Naive thymus-derived CD8-positive, alpha-beta T cell (primary cell): ENCODE data around the gene PCDHGA11. TPM values are rescaled to one million over a fixed set of nuclear protein-coding genes. Genes with fewer than 3 reads are reported as not detected.
"Not testable (repeated sequence)": the region's sequence is repeated elsewhere in the genome, so short reads cannot be mapped to it uniquely, and the experiment has no call there.

ENCODE experiments used
- ATAC-seq, 2 donors: fragments of 150-1000 bp; cut with Tn5 transposase in 1 of 2; sonication (Bioruptor Pico), chemical (Tn5 transposase) in 1 of 2; 1 replicate in 1 of 2; 2 replicates in 1 of 2; pipeline ENCODE4 v1.10.0; 2021; ENCODE audit warnings: mild to moderate bottlenecking in 2 of 2, moderate library complexity in 2 of 2
- POLR2A ChIA-PET: fragments of 350-600 bp; sonication (Branson Sonifier 250); formaldehyde crosslinking; loops from one replicate; lab custom pipeline; 2021; ENCODE audit warnings: antibody characterized with exemption; lab: Charles Lee
- DNase-seq, 10 donors: peaks; one replicate each; pipeline versions ENCODE4 v3.0.0 to v3.0.0-alpha.2; 2020 to 2022
- H3K27ac Mint-ChIP-seq, 10 donors: one replicate each; pipeline ENCODE4 v1.8.0; 2020 to 2022; ENCODE audit warnings: mild to moderate bottlenecking in 10 of 10, mixed read lengths in 10 of 10, moderate library complexity in 4 of 10, inconsistent platforms in 1 of 10
- H3K27me3 Mint-ChIP-seq, 5 donors: one replicate each; pipeline ENCODE4 v1.8.0; 2021 to 2022; ENCODE audit warnings: mixed read lengths in 5 of 5
- H3K36me3 Mint-ChIP-seq, 3 donors: one replicate each; pipeline ENCODE4 v1.8.0; 2020 to 2022; ENCODE audit warnings: mixed read lengths in 3 of 3, mild to moderate bottlenecking in 2 of 3, inconsistent platforms in 1 of 3
- H3K4me1 Mint-ChIP-seq, 4 donors: one replicate each; pipeline ENCODE4 v1.8.0; 2021 to 2022; ENCODE audit warnings: mixed read lengths in 4 of 4
- H3K4me3 Mint-ChIP-seq, 10 donors: one replicate each; pipeline ENCODE4 v1.8.0; 2020 to 2022; ENCODE audit warnings: mild to moderate bottlenecking in 10 of 10, mixed read lengths in 10 of 10, moderate library complexity in 6 of 10, inconsistent platforms in 1 of 10
- H3K9me3 Mint-ChIP-seq, 9 donors: one replicate each; pipeline ENCODE4 v1.8.0; 2020 to 2022; ENCODE audit warnings: mixed read lengths in 9 of 9, mild to moderate bottlenecking in 3 of 9, inconsistent platforms in 1 of 9, moderate library complexity in 1 of 9
- polyA plus RNA-seq, 3 donors: library from polyadenylated mRNA; unstranded; fragments of 300-500 nt; fragmentation: Illumina TruSeq; gene quantifications; one replicate each; pipeline ENCODE4 v1.2.3, GENCODE V29; 2021
- total RNA-seq, 8 experiments: library from RNA in 2 of 8; stranded (reverse) in 2 of 8; gene quantifications; one replicate each; pipeline ENCODE4 v1.2.3 and lab custom pipeline; 2021 to 2026

The PCDHGA11 gene
- total and polyA plus RNA-seq, 5 experiments from 2014 or later, result 0.10 to 0.36 TPM; not detected in 3

- H3K27me3 Mint-ChIP-seq, result peaks cover 50 to 91% (median 67%) of the 10 kb centered on the region in 5 donors
- no peak overlapping the region for H3K27ac Mint-ChIP-seq
- peaks cover 0 to 2% (median 2%) of the 10 kb centered on the region in 4 donors for H3K4me1 Mint-ChIP-seq
- ATAC-seq (no peak), DNase-seq (no peak)
- H3K9me3 Mint-ChIP-seq, result peaks cover 0 to 80% (median 34%) of the 10 kb centered on the region in 9 donors
- POLR2A ChIA-PET, result no interaction called here
- H3K4me3 Mint-ChIP-seq, result peak overlapping the region in 1 of 10 donors; percentile 7
- peaks cover 7 to 50% (median 25%) of the 10 kb centered on the region in 3 donors for H3K36me3 Mint-ChIP-seq
Measured at GRCh38 chr5:141403387-141403786, 17.5 kb upstream of the PCDHGA11 start.

- DNase-seq, result peak in 4 of 10 donors; percentile 28 to 38 (median 33)
- Mint-ChIP-seq H3K27ac (peak within 1 kb of the TSS in 2 of 10 donors; percentile 9 to 34), H3K27me3 (peaks cover 46 to 78% (median 67%) of the 10 kb centered on the region in 5 donors), H3K4me3 (peak within 1 kb of the TSS; percentile 43 to 78 (median 61)), H3K9me3 (peaks cover 0 to 67% (median 41%) of the 10 kb centered on the region in 9 donors), H3K36me3 (peaks cover 6 to 49% (median 27%) of the 10 kb centered on the region in 3 donors)
- ATAC-seq, result peak; percentile 67 to 71
- H3K4me1 Mint-ChIP-seq, POLR2A ChIA-PET: not testable (repeated sequence)
Measured at GRCh38 chr5:141407790-141408505, 12.9 kb upstream of the PCDHGA11 start, which contains the start of gene PCDHGB6. TSS of gene PCDHGB6 (plus strand) at chr5:141408021. CDS start at chr5:141408203, 182 bp downstream.

- H3K27me3 Mint-ChIP-seq, result peaks cover 49 to 78% (median 67%) of the 10 kb centered on the region in 5 donors
- no peak overlapping the region for H3K27ac Mint-ChIP-seq
- ATAC-seq (no peak), DNase-seq (no peak)
- peaks cover 0 to 68% (median 44%) of the 10 kb centered on the region in 9 donors for H3K9me3 Mint-ChIP-seq
- peak overlapping the region in 1 of 10 donors; percentile 63 for H3K4me3 Mint-ChIP-seq
- peaks cover 9 to 21% (median 13%) of the 10 kb centered on the region in 4 donors for H3K4me1 Mint-ChIP-seq
- POLR2A ChIA-PET, result no interaction called here
- H3K36me3 Mint-ChIP-seq, result peaks cover 10 to 48% (median 24%) of the 10 kb centered on the region in 3 donors
Measured at GRCh38 chr5:141409598-141410306, 11.1 kb upstream of the PCDHGA11 start.

- peaks cover 45 to 77% (median 64%) of the 10 kb centered on the region in 5 donors for H3K27me3 Mint-ChIP-seq
- DNase-seq (no peak), ATAC-seq (no peak)
- H3K36me3 Mint-ChIP-seq, result peaks cover 14 to 46% (median 23%) of the 10 kb centered on the region in 3 donors
- no peak overlapping the region for H3K4me3 Mint-ChIP-seq
- peak overlapping the region in 1 of 10 donors; percentile 50 for H3K27ac Mint-ChIP-seq
- peaks cover 9 to 21% (median 13%) of the 10 kb centered on the region in 4 donors for H3K4me1 Mint-ChIP-seq
- H3K9me3 Mint-ChIP-seq, result peaks cover 0 to 65% (median 40%) of the 10 kb centered on the region in 9 donors
- POLR2A ChIA-PET, result no interaction called here
Measured at GRCh38 chr5:141411575-141411974, 9.3 kb upstream of the PCDHGA11 start.

DNA sequence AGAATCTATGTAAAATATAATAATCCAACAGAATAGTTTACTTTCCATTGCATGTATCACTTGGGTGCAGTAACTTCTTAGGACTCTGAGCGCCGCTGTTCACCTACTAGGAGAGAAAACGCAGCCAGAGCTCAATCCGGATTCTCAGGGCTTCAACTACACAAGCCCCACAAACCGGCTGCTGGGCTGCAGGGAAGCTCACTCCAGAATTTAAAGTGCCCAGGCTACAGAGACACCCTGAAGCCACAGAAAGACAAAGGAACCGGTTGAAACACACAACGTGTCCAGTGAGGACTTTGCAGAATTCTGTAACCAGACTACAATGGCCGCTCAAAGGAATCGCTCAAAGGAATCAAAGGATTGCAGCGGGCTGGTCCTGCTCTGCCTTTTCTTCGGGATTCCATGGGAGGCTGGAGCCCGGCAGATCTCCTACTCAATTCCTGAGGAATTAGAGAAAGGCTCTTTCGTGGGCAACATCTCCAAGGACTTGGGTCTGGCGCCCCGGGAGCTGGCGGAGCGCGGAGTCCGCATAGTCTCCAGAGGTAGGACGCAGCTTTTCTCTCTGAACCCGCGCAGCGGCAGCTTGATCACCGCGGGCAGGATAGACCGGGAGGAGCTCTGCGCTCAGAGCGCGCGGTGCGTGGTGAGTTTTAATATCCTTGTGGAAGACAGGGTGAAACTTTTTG lies 7.9 kb upstream of the PCDHGA11 start, which contains the start of gene PCDHGA10:
Gene PCDHGA10 (plus strand): TSS at position 134 of the 686 bp plus-strand sequence. CDS start 189 bp downstream, at position 323.
- H3K27ac Mint-ChIP-seq, result peak within 1 kb of the TSS in 3 of 10 donors; percentile 46 to 76 (median 50)
- H3K4me1 Mint-ChIP-seq, result peaks cover 10 to 24% (median 15%) of the 10 kb centered on the region in 4 donors
- peaks cover 46 to 73% (median 64%) of the 10 kb centered on the region in 5 donors for H3K27me3 Mint-ChIP-seq
- peaks cover 17 to 44% (median 23%) of the 10 kb centered on the region in 3 donors for H3K36me3 Mint-ChIP-seq
- peak; percentile 77 to 78 for ATAC-seq
- peaks cover 0 to 63% (median 43%) of the 10 kb centered on the region in 9 donors for H3K9me3 Mint-ChIP-seq
- H3K4me3 Mint-ChIP-seq, result peak within 1 kb of the TSS; percentile 78 to 91 (median 90)
- POLR2A ChIA-PET, result interaction anchor here (1.6 kb wide), 1 partner anchor 93 kb away, joined by 4 read pairs; the partner anchor contains the start of gene TAF7
- DNase-seq, result peak in 9 of 10 donors; percentile 16 to 72 (median 48)

DNA sequence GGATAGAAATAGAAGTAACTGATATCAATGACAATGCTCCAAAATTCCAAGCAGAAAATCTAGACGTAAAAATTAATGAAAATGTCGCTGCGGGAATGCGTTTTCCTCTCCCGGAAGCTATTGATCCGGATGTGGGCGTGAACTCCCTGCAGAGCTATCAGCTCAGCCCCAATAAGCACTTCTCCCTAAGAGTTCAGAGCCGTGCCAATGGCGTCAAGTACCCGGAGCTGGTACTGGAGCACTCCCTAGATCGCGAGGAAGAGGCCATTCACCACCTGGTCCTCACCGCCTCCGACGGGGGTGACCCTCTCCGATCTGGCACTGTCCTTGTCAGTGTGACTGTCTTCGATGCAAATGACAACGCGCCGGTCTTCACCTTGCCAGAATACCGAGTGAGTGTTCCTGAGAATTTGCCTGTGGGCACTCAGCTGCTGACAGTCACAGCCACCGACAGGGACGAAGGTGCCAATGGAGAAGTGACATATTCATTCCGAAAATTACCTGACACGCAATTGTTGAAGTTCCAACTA lies 7.2 kb upstream of the PCDHGA11 start:
- DNase-seq, result no peak
- peak overlapping the region in 3 of 10 donors; percentile 44 to 76 (median 46) for H3K27ac Mint-ChIP-seq
- peak overlapping the region; percentile 78 to 91 (median 90) for H3K4me3 Mint-ChIP-seq
- no peak for ATAC-seq
- peaks cover 48 to 73% (median 65%) of the 10 kb centered on the region in 5 donors for H3K27me3 Mint-ChIP-seq
- peaks cover 22 to 44% (median 23%) of the 10 kb centered on the region in 3 donors for H3K36me3 Mint-ChIP-seq
- peaks cover 9 to 24% (median 16%) of the 10 kb centered on the region in 4 donors for H3K4me1 Mint-ChIP-seq
- H3K9me3 Mint-ChIP-seq, result peaks cover 0 to 63% (median 43%) of the 10 kb centered on the region in 9 donors
- POLR2A ChIA-PET, result interaction anchor here (1.6 kb wide), 1 partner anchor 93 kb away, joined by 4 read pairs; the partner anchor contains the start of gene TAF7

GRCh38 chr5:141414548-141415274 lies 6.1 kb upstream of the PCDHGA11 start:
- H3K36me3 Mint-ChIP-seq, result peaks cover 19 to 40% (median 24%) of the 10 kb centered on the region in 3 donors
- peak overlapping the region in 8 of 10 donors; percentile 0 to 81 (median 36) for H3K4me3 Mint-ChIP-seq
- peaks cover 47 to 74% (median 61%) of the 10 kb centered on the region in 5 donors for H3K27me3 Mint-ChIP-seq
- H3K27ac Mint-ChIP-seq, POLR2A ChIA-PET, ATAC-seq, DNase-seq: not testable (repeated sequence)
- peaks cover 0 to 62% (median 39%) of the 10 kb centered on the region in 9 donors for H3K9me3 Mint-ChIP-seq
- H3K4me1 Mint-ChIP-seq, result peaks cover 9 to 24% (median 16%) of the 10 kb centered on the region in 4 donors

GRCh38 chr5:141415275-141415618 lies 5.6 kb upstream of the PCDHGA11 start:
- Mint-ChIP-seq H3K9me3 (peaks cover 0 to 64% (median 35%) of the 10 kb centered on the region in 9 donors), H3K4me3 (peak overlapping the region in 6 of 10 donors; percentile 14 to 49 (median 31)), H3K36me3 (peaks cover 21 to 41% (median 25%) of the 10 kb centered on the region in 3 donors), H3K27me3 (peaks cover 48 to 74% (median 63%) of the 10 kb centered on the region in 5 donors), H3K4me1 (peaks cover 9 to 24% (median 17%) of the 10 kb centered on the region in 4 donors)
- DNase-seq, ATAC-seq, H3K27ac Mint-ChIP-seq, POLR2A ChIA-PET: not testable (repeated sequence)

DNA sequence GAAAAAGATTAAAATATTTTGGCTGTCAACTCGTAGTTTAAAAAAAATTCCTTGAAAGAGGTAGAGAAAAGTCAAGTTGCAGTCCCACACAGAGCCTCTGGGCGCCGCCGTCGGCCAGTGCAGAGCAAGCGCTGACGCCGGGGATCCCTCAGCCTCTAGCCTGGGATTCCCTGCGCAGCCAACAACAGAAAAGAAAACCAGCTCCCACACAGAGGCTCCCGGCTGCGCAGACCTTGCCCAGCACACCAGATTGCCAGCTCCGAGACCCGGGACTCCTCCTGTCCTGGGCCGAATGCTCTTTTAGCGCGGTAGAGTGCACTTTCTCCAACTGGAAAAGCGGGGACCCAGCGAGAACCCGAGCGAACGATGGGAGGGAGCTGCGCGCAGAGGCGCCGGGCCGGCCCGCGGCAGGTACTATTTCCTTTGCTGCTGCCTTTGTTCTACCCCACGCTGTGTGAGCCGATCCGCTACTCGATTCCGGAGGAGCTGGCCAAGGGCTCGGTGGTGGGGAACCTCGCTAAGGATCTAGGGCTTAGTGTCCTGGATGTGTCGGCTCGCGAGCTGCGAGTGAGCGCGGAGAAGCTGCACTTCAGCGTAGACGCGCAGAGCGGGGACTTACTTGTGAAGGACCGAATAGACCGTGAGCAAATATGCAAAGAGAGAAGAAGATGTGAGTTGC lies 3.2 kb upstream of the PCDHGA11 start, which contains the start of gene PCDHGB7:
Gene PCDHGB7 (plus strand): TSS at position 184 of the 679 bp plus-strand sequence. CDS start 183 bp downstream, at position 367.
- peak; percentile 38 to 65 for ATAC-seq
- peaks cover 9 to 28% (median 19%) of the 10 kb centered on the region in 4 donors for H3K4me1 Mint-ChIP-seq
- peaks cover 36 to 54% (median 38%) of the 10 kb centered on the region in 3 donors for H3K36me3 Mint-ChIP-seq
- H3K27me3 Mint-ChIP-seq, result peaks cover 51 to 90% (median 72%) of the 10 kb centered on the region in 5 donors
- POLR2A ChIA-PET, result not testable (repeated sequence)
- peaks cover 0 to 85% (median 36%) of the 10 kb centered on the region in 9 donors for H3K9me3 Mint-ChIP-seq
- peak in 8 of 10 donors; percentile 19 to 39 (median 28) for DNase-seq
- peak within 1 kb of the TSS; percentile 49 to 80 (median 70) for H3K4me3 Mint-ChIP-seq
- peak within 1 kb of the TSS in 5 of 10 donors; percentile 7 to 80 (median 53) for H3K27ac Mint-ChIP-seq
